ENCODE measurements around the gene TAOK2.

GRCh38 chr16:30027588-30028437, 54.1 kb downstream of the TAOK2 start:
- TF ChIP-seq CTCF (IDR thresholded peaks at IDR 0.05) = no peak
- no peak for TF ChIP-seq POLR2A (IDR thresholded peaks at IDR 0.05)

All from Peyer's patch (tissue), 4 donors.